Measurements from ENCODE around the gene ALPK3.
"Not testable (repeated sequence)": the region's sequence is repeated elsewhere in the genome, so short reads cannot be mapped to it uniquely, and the experiment has no call there.

ALPK3 gene

DNA sequence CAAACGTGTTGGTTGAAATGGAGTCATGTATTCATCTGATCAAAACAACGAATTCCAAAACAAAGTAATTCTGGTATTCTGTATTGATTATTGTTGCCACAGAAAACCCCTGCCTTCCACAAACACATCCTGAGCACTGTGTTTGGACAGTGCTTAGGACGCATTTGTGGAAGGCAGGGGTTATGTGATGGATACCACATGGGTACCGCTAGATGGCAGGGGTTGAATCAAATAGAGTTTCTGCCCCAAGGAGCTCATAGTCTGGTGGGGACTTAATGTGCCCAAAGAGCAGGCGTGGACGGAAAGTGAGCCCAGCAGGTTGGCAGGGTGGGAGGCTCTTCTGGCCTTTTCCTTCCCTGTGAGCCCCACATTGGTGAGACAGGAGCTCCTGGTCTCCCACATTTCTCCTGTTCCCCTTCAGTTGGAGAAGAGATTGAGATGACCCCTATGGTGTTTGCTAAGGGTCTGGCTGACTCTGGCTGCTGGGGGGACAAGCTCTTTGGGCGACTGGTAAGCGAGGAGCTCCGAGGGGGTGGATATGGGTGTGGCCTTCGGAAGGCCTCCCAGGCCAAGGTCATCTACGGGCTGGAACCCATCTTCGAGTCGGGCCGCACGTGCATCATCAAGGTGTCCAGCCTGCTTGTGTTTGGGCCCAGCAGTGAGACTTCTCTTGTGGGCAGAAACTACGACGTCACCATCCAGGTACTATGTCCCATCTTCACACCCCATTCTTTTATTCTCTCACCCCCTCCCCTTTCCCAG lies 45.2 kb downstream of the ALPK3 start:
- no peak overlapping the region for H3K4me3 Mint-ChIP-seq
- no peaks in the 10 kb centered on the region for H3K9me3 Mint-ChIP-seq
- no peak overlapping the region for H3K27ac Mint-ChIP-seq

GRCh38 chr15:84863565-84864443 lies 46.6 kb downstream of the ALPK3 start:
- no peaks in the 10 kb centered on the region for H3K27me3 Mint-ChIP-seq (ENCODE audit: low read depth)
- no peaks in the 10 kb centered on the region for H3K36me3 Mint-ChIP-seq (ENCODE audit: low read depth)
- H3K4me3 Mint-ChIP-seq = no peak overlapping the region
- H3K9me3 Mint-ChIP-seq = no peaks in the 10 kb centered on the region
- no peaks in the 10 kb centered on the region for H3K4me1 Mint-ChIP-seq (ENCODE audit: low read depth)
- H3K27ac Mint-ChIP-seq = no peak overlapping the region

More for the DNA sequence above, 45.2 kb downstream of the ALPK3 start:
- no peaks in the 10 kb centered on the region for H3K4me1 Mint-ChIP-seq (ENCODE audit: low read depth)
- H3K27me3 Mint-ChIP-seq (ENCODE audit: low read depth) = no peaks in the 10 kb centered on the region
- no peaks in the 10 kb centered on the region for H3K36me3 Mint-ChIP-seq (ENCODE audit: low read depth)

DNA sequence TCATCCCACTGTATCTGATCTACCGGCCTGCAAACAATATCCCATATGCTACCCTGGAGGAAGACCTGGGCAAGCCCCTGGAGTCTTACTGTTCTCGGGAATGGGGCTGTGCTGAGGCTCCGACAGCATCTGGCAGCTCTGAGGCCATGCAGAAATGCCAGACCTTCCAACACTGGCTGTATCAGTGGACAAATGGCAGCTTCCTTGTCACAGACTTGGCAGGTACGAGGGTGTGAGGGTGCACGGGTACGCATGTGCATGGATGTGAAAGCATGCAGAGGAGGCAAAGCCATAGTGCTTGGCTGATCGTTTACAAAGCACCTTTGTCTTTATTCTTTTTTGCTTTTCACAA lies 47.3 kb downstream of the ALPK3 start:
- H3K4me3 Mint-ChIP-seq = no peak overlapping the region
- H3K9me3 Mint-ChIP-seq = no peaks in the 10 kb centered on the region
- H3K27me3 Mint-ChIP-seq (ENCODE audit: low read depth) = no peaks in the 10 kb centered on the region
- no peak overlapping the region for H3K27ac Mint-ChIP-seq
- no peaks in the 10 kb centered on the region for H3K4me1 Mint-ChIP-seq (ENCODE audit: low read depth)
- H3K36me3 Mint-ChIP-seq (ENCODE audit: low read depth) = no peaks in the 10 kb centered on the region

DNA sequence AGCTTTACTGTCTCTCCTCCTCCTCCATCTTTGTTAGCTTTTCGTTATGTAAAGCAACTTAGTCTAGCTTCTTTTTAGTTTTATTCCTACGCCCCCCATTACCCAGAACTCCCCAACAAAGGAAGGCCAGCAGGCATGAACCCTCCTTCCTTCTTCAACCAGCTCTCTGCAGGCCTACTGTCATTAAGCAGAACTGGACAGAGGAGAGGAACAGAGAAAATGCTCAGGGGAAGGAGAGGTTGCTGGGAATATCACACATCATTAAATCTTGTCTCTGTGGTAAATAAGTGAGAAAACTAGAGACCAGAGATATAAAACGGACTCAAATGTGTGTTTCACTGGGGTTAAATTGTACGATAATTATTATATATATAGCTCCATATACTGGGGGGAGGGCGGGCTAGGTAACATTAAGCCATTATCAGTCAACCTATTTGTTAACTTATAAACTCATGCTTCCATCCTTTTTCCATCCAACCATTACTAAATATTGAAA lies 48.0 kb downstream of the ALPK3 start:
- Mint-ChIP-seq H3K9me3 (no peaks in the 10 kb centered on the region), H3K36me3 (ENCODE audit: low read depth) (no peaks in the 10 kb centered on the region), H3K27me3 (ENCODE audit: low read depth) (no peaks in the 10 kb centered on the region), H3K4me1 (ENCODE audit: low read depth) (no peaks in the 10 kb centered on the region), H3K4me3 (no peak overlapping the region), H3K27ac (no peak overlapping the region)

- Mint-ChIP-seq H3K9me3 (no peaks in the 10 kb centered on the region), H3K4me3 (no peak overlapping the region), H3K27ac (no peak overlapping the region), H3K36me3 (ENCODE audit: low read depth) (no peaks in the 10 kb centered on the region), H3K4me1 (ENCODE audit: low read depth) (no peaks in the 10 kb centered on the region), H3K27me3 (ENCODE audit: low read depth) (no peaks in the 10 kb centered on the region)
These were observed 51.1 kb downstream of the ALPK3 start for GRCh38 chr15:84868037-84868880.

DNA sequence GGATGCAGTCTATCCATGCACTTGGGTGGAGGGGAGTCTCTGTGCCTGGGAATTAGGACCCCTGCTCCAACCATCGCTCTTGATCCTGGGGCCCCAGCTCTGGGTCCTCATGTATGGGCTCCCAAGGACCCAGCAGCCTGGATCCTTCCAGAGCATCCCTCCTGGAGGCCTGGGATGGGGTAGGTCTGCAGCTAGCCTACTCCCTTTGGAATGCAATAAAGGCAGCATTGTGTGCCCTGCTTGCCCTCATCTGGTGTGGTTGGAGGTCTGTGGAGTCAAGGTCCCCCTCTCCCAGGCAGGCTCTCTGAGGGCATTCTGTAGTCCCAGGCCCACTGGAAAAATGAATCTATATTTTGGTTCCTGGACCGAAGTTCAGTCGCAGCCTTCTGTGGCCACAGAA lies 52.4 kb downstream of the ALPK3 start:
- Mint-ChIP-seq H3K4me3 (no peak overlapping the region), H3K27me3 (ENCODE audit: low read depth) (no peaks in the 10 kb centered on the region), H3K36me3 (ENCODE audit: low read depth) (no peaks in the 10 kb centered on the region), H3K27ac (no peak overlapping the region), H3K4me1 (ENCODE audit: low read depth) (no peaks in the 10 kb centered on the region), H3K9me3 (no peaks in the 10 kb centered on the region)

DNA sequence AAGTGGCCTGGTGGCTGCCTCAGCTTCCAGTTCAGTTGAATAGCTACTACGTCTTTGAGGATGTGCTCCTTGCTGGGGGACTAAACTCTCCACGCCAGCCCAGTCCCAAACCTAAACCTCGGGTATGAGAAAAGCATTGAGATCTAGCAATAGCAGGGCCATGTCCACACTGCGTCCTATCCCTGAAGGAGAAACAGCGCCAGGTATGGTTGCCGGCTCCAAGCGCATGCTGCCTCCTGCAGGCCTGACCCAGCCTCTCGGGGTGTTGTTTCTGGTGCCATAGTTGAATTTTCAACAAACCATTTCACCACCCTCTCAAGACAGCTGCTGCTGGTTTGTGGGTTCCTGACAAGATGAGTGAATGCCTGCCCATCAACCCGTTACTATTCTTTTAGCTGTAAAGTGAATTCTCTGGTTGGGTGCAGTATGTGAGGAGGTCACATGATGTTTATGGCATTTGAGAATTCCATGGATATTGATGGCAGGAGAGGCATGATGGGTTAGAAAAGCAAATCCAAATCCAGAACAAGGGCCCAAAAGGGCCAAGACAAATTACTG lies 54.4 kb downstream of the ALPK3 start:
- Mint-ChIP-seq H3K27ac (no peak overlapping the region), H3K4me3 (no peak overlapping the region), H3K36me3 (ENCODE audit: low read depth) (no peaks in the 10 kb centered on the region), H3K9me3 (no peaks in the 10 kb centered on the region), H3K4me1 (ENCODE audit: low read depth) (no peaks in the 10 kb centered on the region), H3K27me3 (ENCODE audit: low read depth) (peaks cover 4% of the 10 kb centered on the region)

DNA sequence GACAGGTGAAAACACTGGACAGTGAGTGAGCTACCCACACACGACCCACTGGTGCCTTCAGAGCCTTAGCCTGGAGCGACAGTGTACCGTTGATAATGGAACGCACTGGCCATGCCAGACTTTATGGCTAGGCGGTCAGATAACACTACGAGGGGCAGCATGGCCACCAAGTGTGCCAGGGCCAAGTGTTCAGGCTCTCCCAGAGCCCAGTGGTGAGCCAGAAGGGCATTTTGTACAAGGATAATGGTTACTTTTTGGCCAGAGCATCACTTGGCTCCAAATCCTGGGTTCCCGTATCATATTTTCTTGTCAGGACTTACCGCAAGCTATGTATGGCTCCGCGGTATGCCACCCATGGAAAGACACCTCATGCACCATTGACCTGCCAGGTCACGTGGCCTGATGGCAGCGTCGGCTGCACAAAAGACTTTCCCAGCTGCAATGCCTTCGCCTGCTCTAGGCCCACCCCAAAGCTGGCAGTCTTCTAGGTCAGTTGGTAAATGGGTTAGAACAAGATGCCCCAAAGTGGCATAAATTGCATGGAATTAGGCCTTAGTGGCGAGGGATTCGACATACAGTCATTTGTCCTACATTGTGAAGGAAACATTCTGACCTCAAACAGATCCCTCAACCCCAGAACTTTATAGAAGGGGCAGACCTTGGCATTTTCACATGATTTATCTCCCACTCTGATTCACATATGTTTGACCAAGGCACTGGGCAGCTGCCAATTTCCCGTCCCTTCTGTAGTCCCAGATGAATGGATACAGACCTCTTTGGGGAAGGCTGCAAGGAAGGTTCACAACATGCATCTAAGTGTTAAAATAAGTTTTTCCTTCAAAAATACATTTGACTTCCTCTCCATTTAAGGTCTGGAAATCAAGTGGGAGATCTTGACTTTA lies 55.1 kb downstream of the ALPK3 start:
- no peak overlapping the region for H3K4me3 Mint-ChIP-seq
- no peaks in the 10 kb centered on the region for H3K9me3 Mint-ChIP-seq
- no peaks in the 10 kb centered on the region for H3K36me3 Mint-ChIP-seq (ENCODE audit: low read depth)
- no peak overlapping the region for H3K27ac Mint-ChIP-seq
- no peaks in the 10 kb centered on the region for H3K4me1 Mint-ChIP-seq (ENCODE audit: low read depth)
- peaks cover 4% of the 10 kb centered on the region for H3K27me3 Mint-ChIP-seq (ENCODE audit: low read depth)

GRCh38 chr15:84873997-84874396 lies 56.8 kb downstream of the ALPK3 start:
- Mint-ChIP-seq H3K9me3 (no peaks in the 10 kb centered on the region), H3K4me1 (ENCODE audit: low read depth) (no peaks in the 10 kb centered on the region), H3K27ac (no peak overlapping the region), H3K27me3 (ENCODE audit: low read depth) (peaks cover 4% of the 10 kb centered on the region), H3K36me3 (ENCODE audit: low read depth) (no peaks in the 10 kb centered on the region), H3K4me3 (no peak overlapping the region)

DNA sequence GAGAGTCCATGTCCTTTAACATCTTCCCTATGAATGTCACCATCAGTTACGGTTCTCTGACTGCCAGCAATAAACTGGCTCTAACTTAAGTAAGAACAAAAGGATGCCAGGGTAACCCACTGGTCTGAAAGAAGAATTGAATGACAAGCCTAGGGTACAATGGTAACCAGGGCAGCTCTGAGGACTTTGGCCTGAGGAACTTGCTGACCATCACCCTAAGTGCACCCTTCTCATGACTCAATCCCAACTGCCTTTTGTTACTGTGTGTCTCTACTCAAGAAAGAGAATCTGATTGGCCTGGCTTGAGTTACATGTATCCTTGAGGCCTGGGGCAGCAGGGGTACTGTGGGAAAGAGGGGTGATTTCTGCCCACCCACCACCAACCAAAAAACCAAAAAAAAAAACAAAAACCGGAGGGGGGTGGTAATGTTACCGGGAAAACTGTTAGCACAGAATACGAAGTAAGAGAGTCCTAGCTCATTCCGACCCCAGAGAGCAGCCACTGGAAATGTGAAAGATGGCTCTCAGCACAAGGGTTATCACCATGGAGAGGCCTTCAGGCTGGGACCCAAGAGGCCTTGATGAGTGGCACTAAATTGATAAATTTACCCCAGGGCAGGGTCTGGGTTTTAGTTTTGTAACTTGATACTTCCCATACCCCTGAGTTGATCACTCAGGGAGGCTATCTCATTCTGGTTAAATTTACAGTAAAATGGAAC lies 58.0 kb downstream of the ALPK3 start:
- no peak overlapping the region for H3K4me3 Mint-ChIP-seq
- H3K4me1 Mint-ChIP-seq (ENCODE audit: low read depth) = no peaks in the 10 kb centered on the region
- H3K36me3 Mint-ChIP-seq (ENCODE audit: low read depth) = no peaks in the 10 kb centered on the region
- no peaks in the 10 kb centered on the region for H3K9me3 Mint-ChIP-seq
- H3K27ac Mint-ChIP-seq = no peak overlapping the region
- peaks cover 4% of the 10 kb centered on the region for H3K27me3 Mint-ChIP-seq (ENCODE audit: low read depth)

- Mint-ChIP-seq H3K27me3 (ENCODE audit: low read depth) (peaks cover 4% of the 10 kb centered on the region), H3K27ac (no peak overlapping the region), H3K4me1 (ENCODE audit: low read depth) (no peaks in the 10 kb centered on the region), H3K4me3 (no peak overlapping the region), H3K9me3 (no peaks in the 10 kb centered on the region), H3K36me3 (ENCODE audit: low read depth) (no peaks in the 10 kb centered on the region)
These were observed 59.1 kb downstream of the ALPK3 start for GRCh38 chr15:84876269-84876668.

- H3K27me3 Mint-ChIP-seq (ENCODE audit: low read depth); H3K4me3 Mint-ChIP-seq; H3K36me3 Mint-ChIP-seq (ENCODE audit: low read depth); H3K27ac Mint-ChIP-seq; H3K9me3 Mint-ChIP-seq; H3K4me1 Mint-ChIP-seq (ENCODE audit: low read depth): not testable (repeated sequence)
These were observed 60.5 kb downstream of the ALPK3 start for GRCh38 chr15:84877701-84878100.

- Mint-ChIP-seq H3K4me1 (ENCODE audit: low read depth) (no peaks in the 10 kb centered on the region), H3K9me3 (no peaks in the 10 kb centered on the region)
These were observed 61.3 kb downstream of the ALPK3 start for GRCh38 chr15:84878504-84878903.

More at GRCh38 chr15:84878504-84878903, 61.3 kb downstream of the ALPK3 start:
- Mint-ChIP-seq H3K27me3 (ENCODE audit: low read depth) (peaks cover 4% of the 10 kb centered on the region), H3K36me3 (ENCODE audit: low read depth) (no peaks in the 10 kb centered on the region), H3K4me3 (no peak overlapping the region), H3K27ac (no peak overlapping the region)

All from T-helper 1 cell treated with Interleukin-12 subunit alpha and Interleukin-12 subunit beta and Interleukin-4 antibody, amounts not matched to agents 30 μg/mL and 1 μg/mL, for 36 hours (primary cell).